SHP77 treated with DMSO at 0.1 percent for 48 hours (cell line): ENCODE data around the gene ARHGDIA.

ENCODE experiments used
- DNase-seq: peaks from one replicate; lab custom pipeline; 2025; lab: John Stamatoyannopoulos, UW

ARHGDIA gene

DNA sequence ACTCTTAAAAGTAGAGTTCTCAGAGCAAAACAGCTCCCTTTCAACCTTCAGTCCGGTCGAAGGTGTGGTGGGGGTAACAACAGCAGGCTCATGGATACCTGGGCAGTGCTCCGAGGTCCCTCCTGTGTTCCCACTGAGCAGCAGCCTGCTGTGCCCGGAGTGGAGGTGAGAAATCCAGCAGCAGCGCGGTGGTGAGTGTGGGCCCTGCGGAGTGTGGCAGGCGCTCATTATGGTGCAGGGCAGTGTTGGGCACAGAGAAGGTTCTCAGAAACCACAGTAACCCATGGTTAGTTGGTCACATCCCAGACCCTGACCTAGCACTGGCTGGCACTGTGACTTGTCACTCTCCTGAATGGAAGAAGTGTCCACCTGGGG, 5.8 kb downstream of the ARHGDIA start:
- DNase-seq: no peak

GRCh38 chr17:81863833-81864768, 7.0 kb downstream of the ARHGDIA start:
- DNase-seq: no peak

- no peak for DNase-seq
Measured at GRCh38 chr17:81863123-81863675, 7.9 kb downstream of the ARHGDIA start.

- DNase-seq: peak; percentile 100
Measured at GRCh38 chr17:81860756-81861568, 10.2 kb downstream of the ARHGDIA start.

- no peak for DNase-seq
Measured at GRCh38 chr17:81859906-81860755, 11.0 kb downstream of the ARHGDIA start, which contains the start of gene P4HB. Gene P4HB (minus strand): TSS chr17:81860535. CDS start chr17:81860471, 64 bp downstream.

GRCh38 chr17:81858967-81859905, 11.9 kb downstream of the ARHGDIA start:
- DNase-seq: no peak

DNA sequence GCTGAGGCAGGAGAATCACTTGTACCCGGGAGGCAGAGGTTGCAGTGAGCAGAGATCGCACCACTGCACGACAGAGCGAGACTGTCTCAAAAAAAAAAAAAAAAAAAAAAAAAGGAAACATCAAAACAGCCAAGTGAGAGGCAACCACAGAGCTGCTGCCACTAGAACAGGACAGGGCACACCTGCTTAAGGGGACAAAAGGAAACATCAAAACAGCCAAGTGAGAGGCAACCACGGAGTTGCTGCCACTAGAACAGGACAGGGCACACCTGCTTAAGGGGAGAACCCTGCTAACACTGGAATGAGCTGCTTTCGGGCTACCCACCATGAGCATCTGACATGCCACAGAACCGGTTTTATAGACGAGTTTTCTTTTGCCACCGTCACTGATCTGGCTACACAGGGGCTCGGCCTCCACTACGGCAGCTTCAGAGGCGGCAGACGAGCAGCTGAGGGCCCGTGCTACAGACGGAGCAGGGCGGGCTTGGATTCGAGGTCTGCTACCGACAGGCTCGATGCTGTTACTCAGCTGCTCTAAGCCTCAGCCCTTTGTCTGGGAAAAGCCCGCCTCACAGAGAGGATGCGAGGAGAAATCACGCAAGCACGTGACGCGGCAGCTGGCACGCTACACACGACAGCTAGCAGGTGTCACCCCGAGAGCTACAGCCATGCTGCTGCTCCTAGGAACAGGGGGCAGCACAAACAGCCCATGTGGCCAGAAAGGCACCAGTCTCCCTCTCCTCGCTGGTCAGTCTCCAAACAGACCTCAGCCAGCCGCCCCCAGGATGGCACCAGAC, 12.8 kb downstream of the ARHGDIA start:
- DNase-seq: peak; percentile 71

DNA sequence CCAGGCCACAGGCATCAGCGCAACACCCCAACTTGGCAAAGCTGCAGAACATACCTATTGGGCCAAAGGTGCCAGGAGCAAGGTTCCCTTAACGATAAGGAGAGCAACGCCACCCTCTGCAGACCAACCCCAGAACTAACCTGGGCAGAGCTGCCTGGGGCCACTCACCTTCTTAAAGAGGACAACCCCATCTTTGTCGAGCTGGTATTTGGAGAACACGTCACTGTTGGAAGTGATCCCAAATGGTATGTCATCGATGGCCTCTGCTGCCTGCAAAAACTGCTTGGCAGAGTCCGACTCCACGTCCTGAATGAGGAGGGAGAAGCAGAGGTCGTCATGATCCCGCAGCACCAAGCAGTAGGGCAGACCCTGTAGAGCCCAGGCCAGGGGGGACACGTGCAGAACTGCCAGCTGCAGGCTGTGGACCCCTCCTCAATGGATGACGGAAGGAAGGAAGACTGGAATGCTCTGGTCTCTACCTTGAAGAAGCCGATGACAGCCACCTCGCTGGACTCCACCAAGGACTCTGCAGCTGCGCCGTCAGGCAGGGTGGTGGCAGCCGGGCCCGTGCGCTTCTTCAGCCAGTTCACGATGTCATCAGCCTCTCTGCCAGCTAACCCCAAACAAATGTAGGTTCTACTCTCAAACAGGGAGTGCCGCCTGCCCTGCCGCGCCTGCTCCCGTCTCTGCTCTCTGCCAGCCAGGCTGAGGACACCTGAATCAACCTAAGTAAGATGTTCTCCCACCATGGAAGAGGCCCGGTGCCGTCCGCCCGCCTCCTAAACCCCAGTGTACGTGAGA, 16.0 kb downstream of the ARHGDIA start:
- no peak for DNase-seq

DNA sequence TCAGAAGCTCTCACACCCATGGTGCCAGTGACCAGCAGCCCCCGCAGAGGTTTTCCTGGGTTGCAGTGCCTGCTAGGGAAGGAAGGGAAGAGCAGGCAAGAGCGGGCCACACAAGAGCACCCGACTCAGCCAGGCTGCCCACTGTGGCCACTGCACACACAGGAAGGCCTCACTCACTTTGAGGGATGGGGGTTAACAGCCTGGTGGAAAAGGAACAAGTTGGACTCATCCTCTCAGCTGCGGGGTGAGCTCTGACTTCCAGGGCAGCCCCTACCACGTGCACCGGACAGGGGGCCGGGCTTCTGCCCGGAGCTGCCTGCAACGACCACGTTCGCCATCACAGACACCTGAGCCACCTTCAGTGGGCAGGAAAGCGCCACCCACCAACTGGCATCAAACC, 18.9 kb downstream of the ARHGDIA start:
- DNase-seq: no peak

DNA sequence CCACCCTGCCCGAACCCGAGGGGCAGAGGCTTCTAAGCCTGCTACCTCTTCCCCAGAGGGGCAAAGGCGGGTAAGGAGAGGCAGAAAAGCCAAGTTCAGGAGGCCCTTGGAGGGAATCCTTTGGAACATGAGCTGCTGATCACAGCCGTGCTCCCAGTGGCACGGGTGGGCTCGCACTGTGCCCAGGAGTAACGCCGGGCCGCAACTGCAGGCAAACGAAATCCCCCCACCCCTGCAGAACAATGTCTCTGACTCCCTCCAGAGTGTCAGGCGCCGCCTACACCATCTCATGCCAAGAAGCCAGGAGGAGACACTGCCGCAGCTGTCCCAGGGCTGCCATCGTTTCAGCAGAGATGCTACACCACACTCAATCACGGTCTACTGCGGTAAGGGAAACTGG, 19.7 kb downstream of the ARHGDIA start:
- DNase-seq: no peak

- DNase-seq: no peak
Measured at GRCh38 chr17:81849457-81849856, 21.7 kb downstream of the ARHGDIA start.

DNA sequence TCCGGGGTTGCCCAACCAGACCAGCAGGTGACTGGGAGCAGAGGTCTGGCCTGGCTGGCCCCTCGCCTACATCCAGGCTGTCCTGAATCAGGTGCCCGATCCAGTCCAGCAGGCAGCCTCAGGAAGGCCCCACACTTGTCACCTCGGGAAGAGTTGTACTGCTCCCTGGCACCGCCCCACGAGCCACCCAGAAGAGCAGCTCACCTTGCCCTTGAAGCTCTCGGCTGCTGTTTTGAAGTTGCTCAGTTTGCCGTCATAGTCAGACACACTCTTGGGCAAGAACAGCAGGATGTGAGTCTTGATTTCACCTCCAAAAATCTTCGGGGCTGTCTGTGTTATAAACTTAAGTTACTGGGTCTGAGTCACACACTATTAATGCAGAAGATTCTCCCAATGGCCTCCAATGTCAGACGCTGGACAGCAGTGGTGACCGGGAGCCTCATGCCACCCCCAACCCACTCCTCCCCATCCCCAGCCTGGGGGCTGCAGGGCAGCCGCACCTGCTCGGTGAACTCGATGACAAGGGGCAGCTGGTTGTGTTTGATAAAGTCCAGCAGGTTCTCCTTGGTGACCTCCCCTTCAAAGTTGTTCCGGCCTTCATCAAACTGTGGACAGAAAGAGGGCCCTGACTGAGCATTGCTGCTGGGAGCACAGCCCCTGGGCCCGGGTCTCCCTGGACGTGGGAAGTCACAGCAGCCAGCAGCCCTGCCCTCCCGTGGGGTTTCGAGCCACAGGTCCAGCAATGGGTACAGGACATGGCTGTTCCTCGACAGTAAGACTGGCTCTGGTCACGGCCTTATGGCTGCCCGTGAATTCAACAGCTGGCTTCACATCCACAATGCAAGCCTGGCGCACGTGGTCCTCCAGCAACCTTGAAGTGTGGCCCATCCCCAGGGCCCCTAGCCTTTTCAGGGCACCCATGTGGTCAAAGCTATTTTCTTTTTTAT, 24.1 kb downstream of the ARHGDIA start:
- no peak for DNase-seq

- no peak for DNase-seq
Measured at GRCh38 chr17:81845881-81846742, 25.0 kb downstream of the ARHGDIA start.

DNA sequence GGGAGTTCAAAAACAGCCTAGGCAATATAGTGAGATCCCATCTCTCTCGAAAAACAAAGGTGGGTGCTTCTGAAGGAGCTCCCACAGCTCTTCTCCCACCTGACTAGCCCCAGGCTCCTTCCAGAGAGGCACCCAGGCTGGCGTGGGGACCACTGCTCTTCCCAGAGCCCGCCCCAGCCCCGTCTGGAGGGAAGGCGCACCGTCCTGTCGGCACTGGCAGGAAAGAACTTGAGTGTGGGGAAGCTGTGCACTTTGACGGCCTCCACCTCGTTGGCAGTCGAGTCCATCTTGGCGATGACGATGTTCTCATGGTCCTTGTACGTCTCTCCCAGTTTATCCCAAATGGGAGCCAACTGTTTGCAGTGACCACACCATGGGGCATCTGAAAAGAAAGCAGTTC, 25.8 kb downstream of the ARHGDIA start:
- DNase-seq: no peak

DNA sequence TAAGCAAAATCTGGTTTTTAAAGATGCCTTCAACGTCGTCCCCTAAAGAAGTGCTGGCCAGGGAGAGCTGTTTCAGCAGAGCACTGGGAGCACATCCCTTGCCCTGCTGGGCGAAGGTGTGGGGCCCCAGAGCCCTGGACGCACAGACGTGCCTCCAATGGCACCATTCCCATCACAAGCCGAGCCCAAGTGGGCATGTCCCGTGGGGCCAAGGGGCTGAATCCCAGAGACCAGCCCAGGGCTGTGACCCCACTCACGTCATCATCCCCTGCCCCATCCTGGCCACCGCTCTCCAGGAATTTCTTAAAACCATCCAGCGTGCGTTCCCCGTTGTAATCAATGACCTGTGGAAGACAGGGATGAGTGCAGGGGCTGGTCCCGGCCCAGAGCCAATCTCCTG, 26.2 kb downstream of the ARHGDIA start:
- DNase-seq: no peak

GRCh38 chr17:81844327-81844851, 26.7 kb downstream of the ARHGDIA start:
- no peak for DNase-seq
